Kidney epithelial cell (primary cell): ENCODE data around the gene SNRPA. TPM values are rescaled to one million over a fixed set of nuclear protein-coding genes. Genes with fewer than 3 reads are reported as not detected.
"Not testable (repeated sequence)": the region's sequence is repeated elsewhere in the genome, so short reads cannot be mapped to it uniquely, and the experiment has no call there.

Experiments used
- DNase-seq: peaks from one replicate; pipeline ENCODE4 v3.0.0-alpha.2; 2010; ENCODE audit warnings: low read depth
- H3K27me3 ChIP-seq: 2 replicates; pipeline ENCODE4 v1.6.0; 2011; ENCODE audit warnings: low read length; ENCODE audit not compliant: control insufficient read depth, insufficient read depth
- H3K36me3 ChIP-seq: 2 replicates; pipeline ENCODE4 v1.5.1; 2011; ENCODE audit warnings: low read length; ENCODE audit not compliant: control insufficient read depth, insufficient read depth
- H3K4me3 ChIP-seq: 2 replicates; pipeline ENCODE4 v1.5.1; 2011; ENCODE audit warnings: low read depth, mild to moderate bottlenecking, control low read depth, low read length
- CTCF ChIP-seq: IDR thresholded peaks from 2 replicates; pipeline ENCODE4 v1.5.1; 2011; ENCODE audit warnings: mild to moderate bottlenecking, moderate library complexity, low read length, control low read depth, inconsistent platforms; ENCODE audit not compliant: insufficient read depth, poor library complexity, severe bottlenecking
- total RNA-seq: library from RNA; depleted of rRNA; stranded (reverse); fragments of >200 nt; gene quantifications from 2 replicates; pipeline ENCODE4 v1.2.3, GENCODE V29; 2015

SNRPA gene
- total RNA-seq, 1 donor from 2014 or later: 110 TPM

GRCh38 chr19:40768869-40769268, 17.9 kb downstream of the SNRPA start:
- no peak for TF ChIP-seq CTCF
- DNase-seq: no peak
- no peak overlapping the region for H3K4me3 ChIP-seq
- no peaks in the 10 kb centered on the region for H3K27me3 ChIP-seq
- peaks cover 3% of the 10 kb centered on the region for H3K36me3 ChIP-seq

- not testable (repeated sequence) for H3K36me3 ChIP-seq, H3K27me3 ChIP-seq, DNase-seq, H3K4me3 ChIP-seq
Measured at GRCh38 chr19:40771101-40771862, 20.3 kb downstream of the SNRPA start.

GRCh38 chr19:40774916-40775631, 24.1 kb downstream of the SNRPA start, which contains the start of gene MIA:
Gene MIA (plus strand): TSS chr19:40775521. CDS start chr19:40775543, 22 bp downstream.
- H3K4me3 ChIP-seq: no peak within 1 kb of the TSS
- TF ChIP-seq CTCF: no peak
- no peaks in the 10 kb centered on the region for H3K27me3 ChIP-seq
- H3K36me3 ChIP-seq: no peaks in the 10 kb centered on the region
- DNase-seq: no peak

DNA sequence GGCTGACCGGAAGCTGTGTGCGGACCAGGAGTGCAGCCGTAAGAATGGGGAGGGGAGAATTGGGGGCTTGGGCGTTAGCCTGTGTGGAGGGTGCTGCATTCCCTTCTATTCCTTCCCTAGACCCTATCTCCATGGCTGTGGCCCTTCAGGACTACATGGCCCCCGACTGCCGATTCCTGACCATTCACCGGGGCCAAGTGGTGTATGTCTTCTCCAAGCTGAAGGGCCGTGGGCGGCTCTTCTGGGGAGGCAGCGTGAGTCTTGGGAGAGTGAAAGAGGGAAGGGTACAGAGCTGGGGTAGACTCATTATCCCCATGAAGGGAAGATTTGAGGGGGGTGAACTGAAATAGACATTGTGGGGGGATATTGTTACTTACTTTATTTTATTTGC, 24.6 kb downstream of the SNRPA start:
- H3K36me3 ChIP-seq: no peaks in the 10 kb centered on the region
- H3K27me3 ChIP-seq: no peaks in the 10 kb centered on the region
- no peak for TF ChIP-seq CTCF
- DNase-seq: no peak
- H3K4me3 ChIP-seq: no peak overlapping the region

GRCh38 chr19:40776364-40776763, 25.4 kb downstream of the SNRPA start:
- H3K27me3 ChIP-seq: no peaks in the 10 kb centered on the region
- no peak overlapping the region for H3K4me3 ChIP-seq
- no peak for DNase-seq
- H3K36me3 ChIP-seq: no peaks in the 10 kb centered on the region
- TF ChIP-seq CTCF: no peak

GRCh38 chr19:40776932-40777644, 26.1 kb downstream of the SNRPA start:
- H3K36me3 ChIP-seq: no peaks in the 10 kb centered on the region
- TF ChIP-seq CTCF: no peak
- no peaks in the 10 kb centered on the region for H3K27me3 ChIP-seq
- peak overlapping the region; percentile 49 for H3K4me3 ChIP-seq
- peak; percentile 79 for DNase-seq
